ENCODE data around the gene BTNL2. TPM values are rescaled to one million over a fixed set of nuclear protein-coding genes. Genes with fewer than 3 reads are reported as not detected.
A peak's percentile ranks its signal among the peaks of the same experiment; 100 is the strongest.

Gene BTNL2
- polyA plus RNA-seq, 6 donors from 2014 or later: not detected

- DNase-seq (peak; percentile 40), ATAC-seq (ENCODE audit: low read depth in 2 of 2) (peak; percentile 62 to 66)
- peak overlapping the region in 3 of 6 donors; percentile 58 to 100 (median 76) for H3K27ac Mint-ChIP-seq
- H3K4me3 Mint-ChIP-seq: no peak overlapping the region
- H3K4me1 Mint-ChIP-seq: peaks cover 24 to 32% (median 30%) of the 10 kb centered on the region in 3 donors
- no peaks in the 10 kb centered on the region for H3K9me3 Mint-ChIP-seq
- H3K36me3 Mint-ChIP-seq: no peaks in the 10 kb centered on the region
- H3K27me3 Mint-ChIP-seq: no peaks in the 10 kb centered on the region
These were observed 25.1 kb upstream of the BTNL2 start for GRCh38 chr6:32432050-32432450.

DNA sequence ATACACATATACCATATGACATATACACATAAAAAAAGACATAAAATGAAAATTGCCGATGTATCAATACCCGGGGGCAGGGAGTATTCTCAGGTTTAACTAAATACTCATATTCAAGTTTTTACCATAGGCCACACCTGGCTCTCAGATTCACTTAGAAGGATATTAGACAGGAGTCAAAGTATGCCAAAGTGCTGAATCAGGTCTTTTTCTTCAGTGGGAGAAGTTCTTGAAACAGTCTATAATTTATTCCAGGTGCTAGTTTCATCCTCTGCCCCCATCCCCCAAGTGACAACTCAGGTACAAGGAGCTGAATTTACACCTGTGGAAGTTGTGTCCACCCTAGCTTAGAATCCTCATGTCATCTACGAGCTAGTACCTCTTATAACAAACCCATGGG is 24.2 kb upstream of the BTNL2 start:
- H3K27ac Mint-ChIP-seq: no peak overlapping the region
- H3K4me1 Mint-ChIP-seq: peaks cover 17 to 22% (median 22%) of the 10 kb centered on the region in 3 donors
- no peaks in the 10 kb centered on the region for H3K36me3 Mint-ChIP-seq
- H3K9me3 Mint-ChIP-seq: no peaks in the 10 kb centered on the region
- no peak for DNase-seq
- no peak overlapping the region for H3K4me3 Mint-ChIP-seq
- H3K27me3 Mint-ChIP-seq: no peaks in the 10 kb centered on the region
- no peak for ATAC-seq (ENCODE audit: low read depth in 2 of 2)

GRCh38 chr6:32430179-32430578 is 23.2 kb upstream of the BTNL2 start:
- no peaks in the 10 kb centered on the region for H3K27me3 Mint-ChIP-seq

DNA sequence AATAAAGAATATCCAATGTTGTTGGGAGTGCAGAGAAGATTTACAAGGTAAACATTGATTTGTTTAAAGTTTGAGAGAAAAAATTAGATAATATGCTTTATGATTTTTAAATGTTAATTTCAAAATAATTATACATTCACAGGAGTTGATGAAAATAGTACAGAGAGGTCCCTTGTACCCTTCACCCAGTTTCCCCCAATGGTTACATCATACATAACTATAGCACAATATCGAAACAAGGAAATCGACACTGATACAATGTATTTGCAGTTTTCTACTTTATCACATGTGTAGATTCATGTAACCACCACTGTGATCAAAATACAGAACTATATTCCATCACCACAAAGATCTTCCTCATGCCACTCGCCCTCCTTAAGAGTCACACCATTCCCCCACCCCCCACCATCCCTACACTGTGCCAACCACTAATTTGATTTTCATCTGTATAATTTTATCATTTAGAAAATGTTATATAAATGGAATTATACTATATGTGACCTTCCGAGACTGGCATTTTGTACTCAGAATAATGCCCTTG is 21.0 kb upstream of the BTNL2 start:
- Mint-ChIP-seq H3K36me3 (no peaks in the 10 kb centered on the region), H3K4me3 (no peak overlapping the region), H3K27ac (peak overlapping the region in 1 of 6 donors; percentile 52), H3K27me3 (peaks cover 0 to 5% (median 0%) of the 10 kb centered on the region in 3 donors), H3K9me3 (no peaks in the 10 kb centered on the region), H3K4me1 (peaks cover 2 to 4% (median 2%) of the 10 kb centered on the region in 3 donors)
- ATAC-seq (ENCODE audit: low read depth in 2 of 2): no peak
- DNase-seq: no peak

More at GRCh38 chr6:32430179-32430578, 23.2 kb upstream of the BTNL2 start:
- Mint-ChIP-seq H3K36me3 (no peaks in the 10 kb centered on the region), H3K9me3 (no peaks in the 10 kb centered on the region), H3K27ac (peak overlapping the region in 1 of 6 donors; percentile 62), H3K4me3 (no peak overlapping the region), H3K4me1 (peaks cover 11 to 14% (median 14%) of the 10 kb centered on the region in 3 donors)
- no peak for ATAC-seq (ENCODE audit: low read depth in 2 of 2)
- no peak for DNase-seq

DNA sequence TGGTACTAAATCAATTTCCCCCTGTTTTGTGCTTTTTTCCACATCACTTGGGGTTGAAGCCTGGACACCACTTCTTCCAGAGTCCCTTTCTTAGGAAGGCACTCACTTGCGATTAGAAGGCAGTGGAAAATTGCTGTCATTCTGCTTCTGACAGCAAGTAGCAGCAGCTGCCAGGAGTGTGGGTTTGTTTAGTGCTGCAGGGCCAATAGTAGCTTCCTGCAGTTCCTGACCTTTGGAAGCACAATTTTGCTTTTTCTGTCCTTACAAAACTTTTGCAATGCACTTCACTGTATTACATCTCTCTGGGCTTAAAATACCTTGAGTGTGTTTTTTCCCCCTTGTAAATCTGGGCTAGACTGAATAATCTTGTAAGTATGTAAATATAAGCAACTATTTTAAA is 20.2 kb upstream of the BTNL2 start:
- ATAC-seq (ENCODE audit: low read depth in 2 of 2): no peak
- no peaks in the 10 kb centered on the region for H3K36me3 Mint-ChIP-seq
- DNase-seq: no peak
- peaks cover 0 to 12% (median 0%) of the 10 kb centered on the region in 3 donors for H3K27me3 Mint-ChIP-seq
- H3K27ac Mint-ChIP-seq: no peak overlapping the region
- H3K9me3 Mint-ChIP-seq: no peaks in the 10 kb centered on the region
- H3K4me1 Mint-ChIP-seq: no peaks in the 10 kb centered on the region
- no peak overlapping the region for H3K4me3 Mint-ChIP-seq

DNA sequence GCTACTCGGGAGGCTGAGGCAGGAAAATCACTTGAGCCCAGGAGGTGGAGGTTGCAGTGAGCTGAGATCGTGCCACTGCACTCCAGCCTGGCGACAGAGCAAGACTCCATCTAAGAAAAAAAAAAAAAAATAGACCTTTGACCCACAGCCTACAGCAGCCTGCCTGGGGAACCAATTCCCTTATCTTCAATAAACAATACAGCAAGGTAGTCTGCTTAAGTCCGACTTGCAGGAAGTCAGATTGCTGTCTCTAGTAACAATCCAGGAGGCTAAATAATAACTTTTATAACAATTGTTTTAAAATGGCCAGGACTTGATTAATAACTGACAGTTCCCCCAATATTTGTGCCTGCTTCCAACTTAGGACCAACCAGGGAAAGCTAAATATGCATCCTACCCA is 19.4 kb upstream of the BTNL2 start:
- Mint-ChIP-seq H3K9me3 (no peaks in the 10 kb centered on the region), H3K4me1 (no peaks in the 10 kb centered on the region), H3K27me3 (peaks cover 0 to 18% (median 6%) of the 10 kb centered on the region in 3 donors), H3K4me3 (no peak overlapping the region), H3K27ac (no peak overlapping the region), H3K36me3 (no peaks in the 10 kb centered on the region)
- DNase-seq (no peak), ATAC-seq (ENCODE audit: low read depth in 2 of 2) (no peak)

- Mint-ChIP-seq H3K4me1 (no peaks in the 10 kb centered on the region), H3K27me3 (peaks cover 5 to 18% (median 6%) of the 10 kb centered on the region in 3 donors), H3K9me3 (no peaks in the 10 kb centered on the region), H3K4me3 (no peak overlapping the region), H3K27ac (no peak overlapping the region), H3K36me3 (no peaks in the 10 kb centered on the region)
- ATAC-seq (ENCODE audit: low read depth in 2 of 2) (no peak), DNase-seq (no peak)
These were observed 17.8 kb upstream of the BTNL2 start for GRCh38 chr6:32424589-32425300.

- Mint-ChIP-seq H3K27me3 (peaks cover 32 to 49% (median 41%) of the 10 kb centered on the region in 3 donors), H3K4me1 (peaks cover 14 to 19% (median 19%) of the 10 kb centered on the region in 3 donors), H3K36me3 (no peaks in the 10 kb centered on the region), H3K4me3 (peak overlapping the region in 4 of 8 donors; percentile 0 to 80 (median 64)), H3K27ac (peak overlapping the region in 1 of 6 donors; percentile 2), H3K9me3 (no peaks in the 10 kb centered on the region)
- DNase-seq: no peak
- no peak for ATAC-seq (ENCODE audit: low read depth in 2 of 2)
These were observed 9.1 kb upstream of the BTNL2 start for GRCh38 chr6:32416036-32416435.

DNA sequence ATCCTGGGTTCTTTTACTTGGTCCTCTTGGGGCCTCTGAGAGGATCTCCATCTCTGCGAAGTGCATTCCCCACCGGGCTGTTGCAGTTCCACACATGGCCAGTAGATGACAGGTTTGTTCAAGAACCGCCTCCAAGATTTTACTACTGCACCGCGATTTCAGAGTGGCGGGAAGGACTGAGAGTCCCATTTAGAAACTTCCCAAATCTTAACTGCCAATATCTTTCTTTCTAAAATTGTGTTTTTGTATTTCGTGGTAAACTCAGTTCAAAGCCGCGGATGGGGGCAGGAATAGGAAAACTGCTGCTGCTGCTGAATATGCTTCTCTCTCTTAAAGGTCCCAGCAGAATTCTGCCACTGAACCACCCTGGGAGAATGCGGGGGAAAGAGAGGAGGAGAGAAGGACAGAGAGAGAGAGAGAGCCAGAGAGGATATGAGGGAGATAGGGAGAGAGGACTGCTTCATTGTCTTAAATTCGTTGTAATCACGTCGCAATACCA is 8.6 kb upstream of the BTNL2 start:
- Mint-ChIP-seq H3K4me1 (peaks cover 14 to 19% (median 19%) of the 10 kb centered on the region in 3 donors), H3K27me3 (peaks cover 32 to 49% (median 41%) of the 10 kb centered on the region in 3 donors), H3K4me3 (peak overlapping the region in 6 of 8 donors; percentile 0 to 80 (median 54)), H3K36me3 (no peaks in the 10 kb centered on the region), H3K9me3 (no peaks in the 10 kb centered on the region), H3K27ac (peak overlapping the region in 2 of 6 donors; percentile 2 to 85)
- DNase-seq: peak; percentile 74
- peak; percentile 65 to 72 for ATAC-seq (ENCODE audit: low read depth in 2 of 2)

- H3K36me3 Mint-ChIP-seq: no peaks in the 10 kb centered on the region
- peak; percentile 92 to 94 for ATAC-seq (ENCODE audit: low read depth in 2 of 2)
- peak overlapping the region in 3 of 8 donors; percentile 41 to 66 (median 46) for H3K4me3 Mint-ChIP-seq
- peaks cover 14 to 19% (median 19%) of the 10 kb centered on the region in 3 donors for H3K4me1 Mint-ChIP-seq
- no peaks in the 10 kb centered on the region for H3K9me3 Mint-ChIP-seq
- peak overlapping the region in 4 of 6 donors; percentile 41 to 89 (median 66) for H3K27ac Mint-ChIP-seq
- DNase-seq: peak; percentile 80
- H3K27me3 Mint-ChIP-seq: peaks cover 24 to 50% (median 33%) of the 10 kb centered on the region in 3 donors
These were observed 6.6 kb upstream of the BTNL2 start for GRCh38 chr6:32413427-32414047.

DNA sequence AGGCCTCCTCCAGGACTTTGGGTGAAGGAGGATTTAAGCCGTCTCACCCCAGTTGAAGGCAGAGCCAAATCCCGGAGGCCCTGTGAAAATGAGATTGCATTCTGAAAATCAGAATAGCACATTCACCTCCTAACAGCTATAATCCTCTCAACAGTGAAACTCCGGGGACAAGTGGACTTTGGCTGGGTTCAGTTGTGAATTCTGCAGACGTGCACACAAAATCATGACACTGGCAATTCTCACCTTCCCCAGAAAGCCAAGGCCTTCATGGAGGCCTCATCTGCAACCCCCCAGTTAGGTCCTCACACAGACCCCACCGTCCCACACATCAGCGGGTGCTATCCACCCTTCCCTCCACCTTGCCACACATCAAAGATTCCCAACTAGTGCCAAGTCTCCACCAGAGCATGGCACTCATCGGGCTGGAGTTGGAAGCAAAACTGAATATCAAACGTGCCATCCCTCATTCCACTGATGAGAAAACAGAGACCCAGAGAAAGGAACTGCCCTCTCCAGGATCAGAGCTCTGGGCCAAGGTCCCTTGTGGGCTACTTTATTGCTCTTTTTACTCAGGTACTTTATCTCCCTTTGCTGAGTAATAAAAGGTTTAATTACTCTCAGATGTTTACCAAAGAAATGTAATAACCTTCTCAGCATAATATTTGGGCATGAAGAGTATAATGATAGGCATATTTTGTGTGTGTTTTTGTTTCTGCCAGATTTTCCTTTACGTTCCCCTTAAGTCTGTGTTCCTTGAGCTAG is 4.8 kb upstream of the BTNL2 start:
- no peak overlapping the region for H3K27ac Mint-ChIP-seq
- peaks cover 14 to 19% (median 19%) of the 10 kb centered on the region in 3 donors for H3K4me1 Mint-ChIP-seq
- H3K9me3 Mint-ChIP-seq: no peaks in the 10 kb centered on the region
- peak overlapping the region in 1 of 8 donors; percentile 37 for H3K4me3 Mint-ChIP-seq
- ATAC-seq (ENCODE audit: low read depth in 2 of 2) (no peak), DNase-seq (no peak)
- H3K27me3 Mint-ChIP-seq: peaks cover 30 to 57% (median 35%) of the 10 kb centered on the region in 3 donors
- H3K36me3 Mint-ChIP-seq: no peaks in the 10 kb centered on the region

- Mint-ChIP-seq H3K4me1 (peaks cover 14 to 19% (median 18%) of the 10 kb centered on the region in 3 donors), H3K9me3 (no peaks in the 10 kb centered on the region), H3K36me3 (no peaks in the 10 kb centered on the region), H3K27me3 (peaks cover 30 to 64% (median 33%) of the 10 kb centered on the region in 3 donors), H3K27ac (no peak overlapping the region), H3K4me3 (no peak overlapping the region)
- ATAC-seq (ENCODE audit: low read depth in 2 of 2): no peak
- DNase-seq: no peak
These were observed 3.9 kb upstream of the BTNL2 start for GRCh38 chr6:32410906-32411305.

DNA sequence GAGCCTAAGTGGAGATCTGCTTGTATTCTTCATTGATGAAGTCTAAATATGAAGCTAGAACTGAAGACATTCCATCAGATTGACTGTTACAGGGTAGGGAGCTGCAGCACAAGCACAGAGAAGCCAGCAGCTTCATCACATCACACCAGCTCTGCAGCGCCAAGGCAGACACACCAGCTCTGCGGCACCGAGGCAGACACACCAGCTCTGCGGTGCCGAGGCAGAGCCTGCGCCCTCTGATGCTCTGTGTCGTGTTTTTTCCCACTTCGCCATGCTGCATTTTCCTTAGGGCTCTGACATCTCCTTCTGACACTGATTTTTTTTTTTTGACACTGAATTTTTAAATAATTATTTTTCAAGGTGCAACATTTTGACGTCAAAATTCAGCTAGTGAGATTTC is 784 bp downstream of the BTNL2 start:
- no peaks in the 10 kb centered on the region for H3K9me3 Mint-ChIP-seq
- peaks cover 0 to 5% (median 5%) of the 10 kb centered on the region in 3 donors for H3K4me1 Mint-ChIP-seq
- peaks cover 14 to 46% (median 28%) of the 10 kb centered on the region in 3 donors for H3K27me3 Mint-ChIP-seq
- H3K4me3 Mint-ChIP-seq: no peak overlapping the region
- DNase-seq: no peak
- H3K27ac Mint-ChIP-seq: no peak overlapping the region
- H3K36me3 Mint-ChIP-seq: no peaks in the 10 kb centered on the region
- no peak for ATAC-seq (ENCODE audit: low read depth in 2 of 2)
